IPS DF 6.9 (cell line): ENCODE results near the gene SETX.

Source experiments
- DNase-seq: peaks from one replicate; pipeline ENCODE4 v3.0.0-alpha.2; 2013; ENCODE audit warnings: low read depth, low spot score
- H3K27ac ChIP-seq: one replicate; pipeline ENCODE4 v1.5.1; 2013; ENCODE audit warnings: low read length, control low read depth
- H3K27me3 ChIP-seq: 2 replicates; pipeline ENCODE4 v1.6.1; 2013; ENCODE audit warnings: mild to moderate bottlenecking, low read length; ENCODE audit not compliant: control insufficient read depth, insufficient read depth
- H3K36me3 ChIP-seq: 2 replicates; pipeline ENCODE4 v1.6.1; 2013; ENCODE audit warnings: low read length; ENCODE audit not compliant: control insufficient read depth, insufficient read depth
- H3K4me1 ChIP-seq: 2 replicates; pipeline ENCODE4 v1.6.1; 2013; ENCODE audit warnings: low read length; ENCODE audit not compliant: control insufficient read depth, insufficient read depth
- H3K4me3 ChIP-seq: 2 replicates; pipeline ENCODE4 v1.5.1; 2013; ENCODE audit warnings: mild to moderate bottlenecking, low read length
- H3K9me3 ChIP-seq: 2 replicates; pipeline ENCODE4 v1.6.1; 2013; ENCODE audit warnings: low read length, inconsistent platforms; ENCODE audit not compliant: control insufficient read depth, insufficient read depth
- WGBS: extraction: QIAGEN DNeasy Blood & Tissue Kit; methylation state at CpG from one replicate; pipeline ENCODE4 v1.1.7; 2013; ENCODE audit warnings: mixed read lengths, missing lambda C conversion rate; ENCODE audit not compliant: insufficient read length, insufficient coverage; 5-methylcytosine and 5-hydroxymethylcytosine counted together

The SETX gene

GRCh38 chr9:132354637-132355355, at the start of gene SETX:
Gene SETX, minus strand, starts transcription at chr9:132354986. Its CDS starts 5,558 bp downstream, at chr9:132349428.
- no peak within 1 kb of the TSS for H3K27ac ChIP-seq
- DNase-seq = peak; percentile 87
- peak within 1 kb of the TSS; percentile 77 for H3K4me3 ChIP-seq
- no peaks in the 10 kb centered on the region for H3K27me3 ChIP-seq
- no peaks in the 10 kb centered on the region for H3K9me3 ChIP-seq
- WGBS = no CpG with 5 or more reads among the region's 82 CpGs
- no peaks in the 10 kb centered on the region for H3K4me1 ChIP-seq
- H3K36me3 ChIP-seq = peaks cover 13% of the 10 kb centered on the region; the same call in 1 of the 2 replicates

- 100% methylated on average over 1 of the region's 9 CpGs for WGBS
- H3K27ac ChIP-seq = no peak overlapping the region
Observed at GRCh38 chr9:132404228-132404881, 49.6 kb upstream of the SETX start.

GRCh38 chr9:132401824-132402223, 47.0 kb upstream of the SETX start:
- no peak for DNase-seq
- no peak overlapping the region for H3K4me3 ChIP-seq
- peaks cover 9% of the 10 kb centered on the region; the same call in 1 of the 2 replicates for H3K36me3 ChIP-seq
- H3K9me3 ChIP-seq = no peaks in the 10 kb centered on the region
- WGBS = no CpG with 5 or more reads among the region's 4 CpGs
- H3K27me3 ChIP-seq = no peaks in the 10 kb centered on the region
- no peak overlapping the region for H3K27ac ChIP-seq
- no peaks in the 10 kb centered on the region for H3K4me1 ChIP-seq

More at GRCh38 chr9:132404228-132404881, 49.6 kb upstream of the SETX start:
- peaks cover 2% of the 10 kb centered on the region; the same call in 1 of the 2 replicates for H3K36me3 ChIP-seq
- no peaks in the 10 kb centered on the region; the same call in 1 of the 2 replicates for H3K27me3 ChIP-seq
- H3K9me3 ChIP-seq = no peaks in the 10 kb centered on the region
- DNase-seq = no peak
- H3K4me1 ChIP-seq = no peaks in the 10 kb centered on the region
- H3K4me3 ChIP-seq = no peak overlapping the region

DNA sequence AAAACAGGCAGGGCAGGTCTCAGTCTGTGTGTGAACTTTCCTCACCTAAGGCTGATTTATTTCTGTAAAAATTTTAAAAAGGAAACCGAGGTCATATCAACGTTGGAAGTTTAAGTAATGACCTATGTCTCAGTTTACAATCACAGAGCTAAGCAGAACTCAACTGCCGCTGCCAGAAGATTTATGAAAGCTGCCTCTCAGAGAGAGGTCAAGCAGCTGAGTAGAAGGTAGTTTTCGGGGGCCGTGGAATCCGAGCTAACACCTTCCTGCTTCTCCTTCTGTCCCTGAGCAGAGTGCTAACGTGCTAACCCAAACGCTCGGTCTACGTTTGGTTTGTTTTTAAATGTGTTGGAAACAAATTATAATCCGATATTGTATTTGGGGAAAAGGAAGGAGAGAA, 40.8 kb upstream of the SETX start:
- peaks cover 34% of the 10 kb centered on the region for H3K36me3 ChIP-seq
- no peaks in the 10 kb centered on the region for H3K9me3 ChIP-seq
- H3K4me3 ChIP-seq = no peak overlapping the region
- DNase-seq = no peak
- no peak overlapping the region for H3K27ac ChIP-seq
- H3K4me1 ChIP-seq = no peaks in the 10 kb centered on the region
- no peaks in the 10 kb centered on the region for H3K27me3 ChIP-seq
- 100% methylated on average over 2 of the region's 11 CpGs for WGBS

DNA sequence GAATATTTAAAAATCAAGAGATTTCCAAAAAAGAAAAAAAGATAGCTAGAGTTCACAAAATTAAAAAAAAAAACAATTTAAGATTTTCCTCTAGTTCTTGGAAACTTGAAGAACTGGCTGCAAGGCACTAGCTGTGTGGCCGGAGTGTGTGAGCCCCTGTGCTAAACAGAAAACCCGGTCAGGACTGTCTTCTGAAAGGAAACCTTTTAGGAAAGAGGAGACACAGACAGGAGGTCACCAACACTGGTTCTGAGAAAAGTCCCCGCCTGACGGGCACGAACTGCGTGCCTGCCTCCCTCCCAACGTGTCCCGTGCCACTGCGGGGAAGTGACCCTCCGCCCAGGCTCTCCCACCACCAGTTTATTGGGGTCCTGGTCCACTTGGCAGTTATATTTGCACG, 36.7 kb upstream of the SETX start:
- Histone ChIP-seq H3K9me3 (no peaks in the 10 kb centered on the region), H3K4me1 (no peaks in the 10 kb centered on the region), H3K27ac (no peak overlapping the region), H3K36me3 (peaks cover 51% of the 10 kb centered on the region), H3K4me3 (no peak overlapping the region), H3K27me3 (no peaks in the 10 kb centered on the region)
- WGBS = no CpG with 5 or more reads among the region's 11 CpGs
- no peak for DNase-seq

- Histone ChIP-seq H3K36me3 (peaks cover 48% of the 10 kb centered on the region), H3K4me3 (no peak overlapping the region), H3K27me3 (no peaks in the 10 kb centered on the region), H3K4me1 (no peaks in the 10 kb centered on the region), H3K27ac (no peak overlapping the region), H3K9me3 (no peaks in the 10 kb centered on the region)
- DNase-seq = no peak
- WGBS = no CpG with 5 or more reads among the region's 7 CpGs
Observed at GRCh38 chr9:132390966-132391365, 36.2 kb upstream of the SETX start.

DNA sequence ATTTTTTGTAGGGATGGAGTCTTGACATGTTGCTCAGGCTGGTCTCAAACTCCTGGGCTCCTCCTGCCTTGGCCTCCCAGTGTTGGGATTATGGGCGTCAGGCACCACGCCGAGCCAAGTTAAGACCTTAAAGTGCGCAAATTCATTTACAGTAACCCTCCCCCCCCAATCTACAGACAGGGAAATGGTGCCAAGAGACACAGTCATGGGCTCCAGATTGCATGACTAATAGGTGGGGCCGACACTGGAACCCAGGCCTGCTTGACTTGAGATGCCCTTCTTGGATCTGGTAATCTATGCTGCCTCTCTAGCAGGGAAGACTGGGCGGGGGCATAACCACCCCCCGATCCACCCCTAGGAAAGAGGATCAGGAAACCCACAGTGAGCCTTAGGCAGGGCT, 32.3 kb upstream of the SETX start:
- no peak overlapping the region for H3K27ac ChIP-seq
- no CpG with 5 or more reads among the region's 7 CpGs for WGBS
- H3K36me3 ChIP-seq = peaks cover 47% of the 10 kb centered on the region

GRCh38 chr9:132384376-132384775, 29.6 kb upstream of the SETX start:
- no peak for DNase-seq
- Histone ChIP-seq H3K9me3 (no peaks in the 10 kb centered on the region), H3K27me3 (no peaks in the 10 kb centered on the region), H3K27ac (no peak overlapping the region), H3K36me3 (peaks cover 31% of the 10 kb centered on the region), H3K4me1 (no peaks in the 10 kb centered on the region), H3K4me3 (no peak overlapping the region)
- WGBS = no CpG with 5 or more reads among the region's 8 CpGs

More for the DNA sequence above, 32.3 kb upstream of the SETX start:
- no peak for DNase-seq
- Histone ChIP-seq H3K9me3 (no peaks in the 10 kb centered on the region), H3K4me1 (no peaks in the 10 kb centered on the region), H3K27me3 (no peaks in the 10 kb centered on the region), H3K4me3 (no peak overlapping the region)

DNA sequence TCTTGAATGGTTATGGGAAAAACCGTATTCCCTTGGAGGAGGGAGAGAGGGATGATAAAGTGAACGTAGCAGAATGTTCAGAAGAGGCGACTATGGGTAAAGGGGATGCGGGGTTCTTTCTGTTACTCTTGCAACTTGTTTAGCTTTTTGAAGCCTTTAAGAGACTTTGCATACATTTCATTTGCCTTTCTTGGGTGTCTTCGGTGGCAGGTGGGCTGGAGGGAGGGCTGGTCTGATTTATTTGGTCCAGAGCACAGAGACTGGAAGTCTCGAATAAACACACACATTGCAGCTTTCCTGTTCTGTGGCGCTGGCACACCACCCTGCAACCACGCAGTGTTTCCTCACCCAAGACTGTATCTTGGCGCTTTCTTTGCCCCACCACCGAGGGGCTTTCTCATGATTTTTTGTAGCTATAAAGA, 28.7 kb upstream of the SETX start:
- Histone ChIP-seq H3K36me3 (peaks cover 32% of the 10 kb centered on the region), H3K4me1 (no peaks in the 10 kb centered on the region), H3K4me3 (no peak overlapping the region), H3K9me3 (no peaks in the 10 kb centered on the region), H3K27ac (no peak overlapping the region), H3K27me3 (no peaks in the 10 kb centered on the region)
- no CpG with 5 or more reads among the region's 10 CpGs for WGBS
- no peak for DNase-seq

DNA sequence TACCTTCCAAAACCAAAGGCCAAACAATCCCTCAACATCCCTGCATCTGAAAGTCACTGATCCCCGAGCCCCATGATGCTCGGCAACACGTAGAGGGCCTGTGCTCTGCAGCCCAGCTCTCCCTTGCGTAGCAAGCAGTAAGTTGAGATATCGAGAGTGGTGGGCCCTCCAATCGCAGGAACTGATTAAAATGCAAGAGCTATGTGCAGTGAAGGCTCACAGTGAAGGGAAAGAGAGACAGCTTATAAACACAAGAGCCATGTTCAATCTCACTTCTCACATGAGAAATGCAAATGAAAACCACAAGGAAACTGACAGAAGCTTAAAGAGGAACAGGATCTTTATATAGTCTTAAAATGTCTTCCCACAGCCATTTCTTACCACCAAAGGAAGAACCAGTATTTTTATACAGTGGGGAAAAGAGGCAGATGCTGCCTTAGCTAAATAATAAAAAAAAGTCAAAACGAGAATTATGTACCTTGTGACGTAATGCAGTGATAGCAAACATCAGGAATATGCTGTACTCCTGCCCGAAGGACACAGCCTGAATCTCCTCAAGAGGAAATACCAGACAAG, 27.3 kb upstream of the SETX start:
- Histone ChIP-seq H3K4me3 (no peak overlapping the region), H3K36me3 (peaks cover 38% of the 10 kb centered on the region), H3K27me3 (no peaks in the 10 kb centered on the region), H3K27ac (no peak overlapping the region), H3K4me1 (no peaks in the 10 kb centered on the region), H3K9me3 (no peaks in the 10 kb centered on the region)
- DNase-seq = no peak
- no CpG with 5 or more reads among the region's 9 CpGs for WGBS
